H1 (cell line): ENCODE results near the gene SUV39H2. TPM values are rescaled to one million over a fixed set of nuclear protein-coding genes. Genes with fewer than 3 reads are reported as not detected.

Experiments
- CTCF ChIA-PET: fragments of 300-600 bp; sonication (Branson Sonifier 250); formaldehyde crosslinking; loops from one replicate; lab custom pipeline; 2021; ENCODE audit not compliant: partially characterized antibody; lab: Charles Lee
- POLR2A ChIA-PET: fragments of 300-600 bp; sonication (Branson Sonifier 250); formaldehyde crosslinking; loops from one replicate; lab custom pipeline; 2021; ENCODE audit warnings: inconsistent platforms; ENCODE audit not compliant: partially characterized antibody; lab: Charles Lee
- DNase-seq, 2 experiments: peaks; one replicate each; pipeline versions ENCODE4 v3.0.0 to v3.0.0-alpha.2; 2010 to 2022; ENCODE audit warnings: low spot score in 2 of 2, low read depth in 1 of 2, mixed read lengths in 1 of 2
- FAIRE-seq: peaks from 2 replicates; lab custom pipeline; 2011; peaks lifted over from hg19 to GRCh38; lab: Jason Lieb, UNC
- H2AFZ ChIP-seq: 2 replicates; pipeline ENCODE4 v1.8.1; 2012; ENCODE audit warnings: low read length, inconsistent platforms
- H2AK5ac ChIP-seq: 2 replicates; pipeline ENCODE4 v1.6.1; 2013; ENCODE audit warnings: low read depth, low read length
- H2BK120ac ChIP-seq: replicated peaks from 2 replicates; pipeline ENCODE3; 2013; ENCODE audit warnings: low read depth, low read length, inconsistent platforms
- H2BK12ac ChIP-seq: 2 replicates; pipeline ENCODE4 v1.6.1; 2013; ENCODE audit warnings: low read depth, low read length
- H2BK15ac ChIP-seq: 2 replicates; pipeline ENCODE4 v1.6.1; 2013; ENCODE audit warnings: low read length
- H2BK20ac ChIP-seq: 2 replicates; pipeline ENCODE4 v1.6.1; 2013; ENCODE audit warnings: low read length
- H2BK5ac ChIP-seq: 2 replicates; pipeline ENCODE4 v1.6.1; 2013; ENCODE audit warnings: low read depth, low read length
- H3K14ac ChIP-seq: 2 replicates; pipeline ENCODE4 v1.6.1; 2013; ENCODE audit warnings: inconsistent platforms; ENCODE audit not compliant: insufficient read length
- H3K18ac ChIP-seq: 2 replicates; pipeline ENCODE4 v1.6.1; 2013; ENCODE audit warnings: low read length; ENCODE audit errors: extremely low read depth
- H3K23ac ChIP-seq: 2 replicates; pipeline ENCODE4 v1.6.1; 2013; ENCODE audit warnings: inconsistent platforms; ENCODE audit not compliant: insufficient read length
- H3K23me2 ChIP-seq: 2 replicates; pipeline ENCODE4 v1.6.1; 2013; ENCODE audit warnings: low read depth, low read length
- H3K27ac ChIP-seq: 2 replicates; pipeline ENCODE4 v1.6.1; 2011; ENCODE audit warnings: low read depth, low read length, inconsistent platforms
- H3K27me3 ChIP-seq, 4 experiments: replicated peaks in 1 of 4; 1 replicate in 1 of 4; 2 replicates in 3 of 4; pipeline versions ENCODE4 v1.6.1 to v1.8.1; 2011 to 2013; ENCODE audit warnings: low read length in 3 of 4, mild to moderate bottlenecking in 3 of 4, inconsistent platforms in 2 of 4, mixed read lengths in 2 of 4, moderate library complexity in 1 of 4; ENCODE audit not compliant: control insufficient read depth in 3 of 4, insufficient read depth in 3 of 4; ENCODE audit errors: extremely low read depth in 1 of 4
- H3K36me3 ChIP-seq, 4 experiments: 2 replicates each; pipeline versions ENCODE4 v1.6.1 to v1.8.1; 2011 to 2013; ENCODE audit warnings: mild to moderate bottlenecking in 4 of 4, low read length in 3 of 4, moderate library complexity in 2 of 4, control low read depth in 1 of 4, inconsistent platforms in 1 of 4; ENCODE audit not compliant: insufficient read depth in 4 of 4, control insufficient read depth in 2 of 4
- H3K4ac ChIP-seq: replicated peaks from 2 replicates; pipeline ENCODE3; 2013; ENCODE audit warnings: low read length, low read depth, mixed read lengths, inconsistent platforms; ENCODE audit not compliant: insufficient read length
- H3K4me1 ChIP-seq, 4 experiments: replicated peaks in 1 of 4; 1 replicate in 1 of 4; 2 replicates in 3 of 4; pipeline versions ENCODE4 v1.6.1 to v1.8.1; 2011 to 2013; ENCODE audit warnings: low read length in 3 of 4, inconsistent platforms in 2 of 4, mixed read lengths in 1 of 4; ENCODE audit not compliant: insufficient read depth in 4 of 4, control insufficient read depth in 3 of 4
- H3K4me2 ChIP-seq, 2 experiments: 2 replicates each; pipeline versions ENCODE4 v1.6.1 to v1.8.1; 2011 to 2013; ENCODE audit warnings: low read depth in 2 of 2, low read length in 2 of 2, control low read depth in 1 of 2, inconsistent platforms in 1 of 2, mild to moderate bottlenecking in 1 of 2; ENCODE audit not compliant: insufficient read depth in 1 of 2
- H3K4me3 ChIP-seq, 4 experiments: fragments of 200-600, 300-600 bp in 1 of 4; sonication (generic), shearing (Covaris generic), sonication (Bioruptor Twin) in 1 of 4; 2 replicates each; pipeline versions ENCODE4 v1.5.1 to v1.8.1; 2011 to 2016; ENCODE audit warnings: low read length in 4 of 4, low read depth in 3 of 4, control low read depth in 2 of 4, inconsistent platforms in 2 of 4, mild to moderate bottlenecking in 2 of 4, mixed read lengths in 1 of 4, moderate library complexity in 1 of 4; ENCODE audit not compliant: insufficient read depth in 2 of 4; ENCODE audit errors: extremely low read depth in 1 of 4
- H3K56ac ChIP-seq: replicated peaks from 2 replicates; pipeline ENCODE3; 2013; ENCODE audit warnings: low read depth, mild to moderate bottlenecking, mixed read lengths, low read length, inconsistent platforms; ENCODE audit not compliant: insufficient read length
- H3K79me1 ChIP-seq: 2 replicates; pipeline ENCODE4 v1.6.1; 2013; ENCODE audit warnings: low read depth, low read length, control low read depth
- H3K79me2 ChIP-seq, 2 experiments: 2 replicates each; pipeline versions ENCODE4 v1.6.1 to v1.8.1; 2012 to 2013; ENCODE audit warnings: low read length in 2 of 2, mild to moderate bottlenecking in 2 of 2, inconsistent platforms in 1 of 2; ENCODE audit not compliant: insufficient read depth in 2 of 2, control insufficient read depth in 1 of 2
- H3K9ac ChIP-seq, 4 experiments: replicated peaks in 1 of 4; 1 replicate in 1 of 4; 2 replicates in 3 of 4; pipeline versions ENCODE4 v1.6.1 to v1.8.1; 2011 to 2013; ENCODE audit warnings: low read depth in 3 of 4, low read length in 3 of 4, control low read depth in 2 of 4, mild to moderate bottlenecking in 2 of 4, moderate library complexity in 2 of 4, inconsistent platforms in 1 of 4; ENCODE audit errors: extremely low read depth in 1 of 4
- H3K9me3 ChIP-seq, 2 experiments: 2 replicates each; pipeline versions ENCODE4 v1.6.1 to v1.8.1; 2012 to 2013; ENCODE audit warnings: mild to moderate bottlenecking in 2 of 2, moderate library complexity in 2 of 2, control low read depth in 1 of 2, inconsistent platforms in 1 of 2, low read depth in 1 of 2, low read length in 1 of 2, mixed read lengths in 1 of 2; ENCODE audit not compliant: insufficient read depth in 2 of 2
- H4K20me1 ChIP-seq, 2 experiments: replicated peaks in 1 of 2; 2 replicates each; pipeline versions ENCODE3 to v1.8.1; 2011 to 2013; ENCODE audit warnings: inconsistent platforms in 2 of 2, low read length in 2 of 2, mild to moderate bottlenecking in 1 of 2; ENCODE audit not compliant: insufficient read depth in 2 of 2, control insufficient read depth in 1 of 2
- H4K5ac ChIP-seq: 2 replicates; pipeline ENCODE4 v1.6.1; 2013; ENCODE audit warnings: low read length, low read depth, mixed read lengths, inconsistent platforms; ENCODE audit not compliant: insufficient read length
- H4K8ac ChIP-seq: 2 replicates; pipeline ENCODE4 v1.8.0; 2013; ENCODE audit warnings: mild to moderate bottlenecking, moderate library complexity, low read length, inconsistent platforms; ENCODE audit not compliant: insufficient read depth; ENCODE audit errors: extremely low read depth
- H4K91ac ChIP-seq: replicated peaks from 2 replicates; pipeline ENCODE3; 2013; ENCODE audit warnings: low read length, mixed read lengths, inconsistent platforms; ENCODE audit not compliant: insufficient read length
- RNF2 ChIP-seq: fragments of 200-900, 300-1000 bp; sonication (generic); IDR thresholded peaks from 2 replicates; pipeline ENCODE4 v1.7.1; 2016; ENCODE audit warnings: borderline replicate concordance, low read depth, mild to moderate bottlenecking, antibody characterized with exemption, low read length; ENCODE audit not compliant: poor library complexity, severe bottlenecking; ENCODE audit errors: missing control alignments
- RXRA ChIP-seq: IDR thresholded peaks from 2 replicates; pipeline ENCODE4 v1.6.1; 2011; ENCODE audit warnings: low read depth, mild to moderate bottlenecking, low read length, moderate library complexity; ENCODE audit not compliant: insufficient read depth
- SUZ12 ChIP-seq: fragments of 200-600 bp; sonication (generic); IDR thresholded peaks from 2 replicates; pipeline ENCODE4 v1.6.1; 2012; ENCODE audit warnings: mild to moderate bottlenecking, inconsistent platforms, low read length, moderate library complexity, mixed read lengths
- WGBS, 2 experiments: shearing (Covaris generic) in 1 of 2; methylation state at CpG; one replicate each; pipeline versions ENCODE4 v1.1.6 to v1.1.7; 2013 to 2015; ENCODE audit warnings: low lambda C conversion rate in 2 of 2, mixed read lengths in 2 of 2, inconsistent platforms in 1 of 2, low coverage in 1 of 2, missing lambda C conversion rate in 1 of 2; ENCODE audit not compliant: insufficient replicate concordance in 2 of 2, insufficient coverage in 1 of 2, insufficient read length in 1 of 2; ENCODE audit errors: extremely low coverage in 1 of 2, missing lambda C conversion rate in 1 of 2; 5-methylcytosine and 5-hydroxymethylcytosine counted together
- polyA plus RNA-seq, 7 experiments: library from polyadenylated mRNA; depleted of rRNA in 3 of 7; stranded (reverse) in 5 of 7; unstranded in 2 of 7; fragments of >200 nt in 5 of 7; fragments of 200-250 nt in 2 of 7; gene quantifications; 1 replicate in 5 of 7; 2 replicates in 1 of 7; 4 replicates in 1 of 7; pipeline versions ENCODE4 v1.2.1 to v1.2.3, GENCODE V29; 2011 to 2013; ENCODE audit warnings: missing spikeins in 2 of 7, mixed read lengths in 2 of 7
- total RNA-seq: library from RNA; stranded (reverse); fragmentation: NEBNext Ultra II Directional; extraction: Animal tissue kit (Norgen Biotek cat#: 25700); gene quantifications from 2 replicates; pipeline ENCODE4 v1.2.1, GENCODE V29; 2021
- TF ChIP-seq, protein P1 (sequence below), 3 experiments: IDR thresholded peaks; 1 replicate in 2 of 3; 2 replicates in 1 of 3; pipeline versions ENCODE4 v1.5.1 to v1.6.1; 2011; ENCODE audit warnings: low read length in 3 of 3, mild to moderate bottlenecking in 3 of 3, inconsistent platforms in 2 of 3, low read depth in 1 of 3, moderate library complexity in 1 of 3; ENCODE audit not compliant: insufficient read depth in 1 of 3; ENCODE audit errors: control extremely low read depth in 1 of 3

SUV39H2 gene
- total and polyA plus RNA-seq, 2 of the 8 experiments (the other 6 are each of a cell fraction or from before 2014, with no cell fraction given), result 19.4 to 62.3 TPM

DNA sequence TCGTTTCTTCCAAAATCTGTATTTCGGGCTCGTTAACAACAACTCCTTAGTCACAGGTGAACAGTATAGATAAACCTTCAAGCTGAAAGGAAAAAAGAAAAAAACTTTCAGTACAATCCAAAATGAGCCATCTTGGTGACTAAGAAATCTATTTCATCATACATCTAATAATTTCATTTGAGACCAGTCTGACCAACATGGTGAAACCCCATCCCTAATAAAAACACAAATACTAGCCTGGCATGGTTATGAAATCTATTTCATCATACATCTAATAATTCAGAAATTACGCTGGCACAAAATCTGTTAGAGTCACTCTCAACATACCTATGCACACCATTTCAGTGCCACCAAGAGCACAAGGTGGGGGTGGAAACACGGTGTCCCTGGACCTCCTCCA, 66.4 kb downstream of the SUV39H2 start:
- WGBS, 2 experiments, result 89 to 100% methylated on average over 1 to 5 of the region's 5 CpGs

More for the DNA sequence above, 66.4 kb downstream of the SUV39H2 start:
- no peaks in the 10 kb centered on the region for H3K79me1 ChIP-seq
- no peaks in the 10 kb centered on the region for H3K23me2 ChIP-seq
- H3K9ac ChIP-seq, result no peak overlapping the region
- ChIA-PET POLR2A (no interaction called here), CTCF (interaction anchor here (0.6 kb wide), 1 partner anchor 26 kb away, joined by 3 read pairs; no protein-coding TSS in a partner anchor)
- no peak overlapping the region for H2AK5ac ChIP-seq
- no peak overlapping the region for H2BK120ac ChIP-seq
- no peak overlapping the region for H3K4me2 ChIP-seq
- no peak overlapping the region for H3K27ac ChIP-seq
- no peak for DNase-seq
- no peak overlapping the region for H3K18ac ChIP-seq
- H3K36me3 ChIP-seq, result peaks cover 0 to 11% (median 3%) of the 10 kb centered on the region in 4 experiments; a peak in 5 of 8 replicates
- no peaks in the 10 kb centered on the region for H3K79me2 ChIP-seq
- H2BK15ac ChIP-seq, result no peak overlapping the region
- H3K4me3 ChIP-seq, result no peak overlapping the region
- H3K14ac ChIP-seq, result no peak overlapping the region
- no peaks in the 10 kb centered on the region for H3K27me3 ChIP-seq
- no peak overlapping the region for H2BK5ac ChIP-seq
- no peak overlapping the region for H2BK12ac ChIP-seq
- no peak overlapping the region for H4K8ac ChIP-seq
- no peak for FAIRE-seq
- TF ChIP-seq SUZ12 (no peak), RXRA (no peak), RNF2 (no peak)
- TF ChIP-seq, protein P1, sequence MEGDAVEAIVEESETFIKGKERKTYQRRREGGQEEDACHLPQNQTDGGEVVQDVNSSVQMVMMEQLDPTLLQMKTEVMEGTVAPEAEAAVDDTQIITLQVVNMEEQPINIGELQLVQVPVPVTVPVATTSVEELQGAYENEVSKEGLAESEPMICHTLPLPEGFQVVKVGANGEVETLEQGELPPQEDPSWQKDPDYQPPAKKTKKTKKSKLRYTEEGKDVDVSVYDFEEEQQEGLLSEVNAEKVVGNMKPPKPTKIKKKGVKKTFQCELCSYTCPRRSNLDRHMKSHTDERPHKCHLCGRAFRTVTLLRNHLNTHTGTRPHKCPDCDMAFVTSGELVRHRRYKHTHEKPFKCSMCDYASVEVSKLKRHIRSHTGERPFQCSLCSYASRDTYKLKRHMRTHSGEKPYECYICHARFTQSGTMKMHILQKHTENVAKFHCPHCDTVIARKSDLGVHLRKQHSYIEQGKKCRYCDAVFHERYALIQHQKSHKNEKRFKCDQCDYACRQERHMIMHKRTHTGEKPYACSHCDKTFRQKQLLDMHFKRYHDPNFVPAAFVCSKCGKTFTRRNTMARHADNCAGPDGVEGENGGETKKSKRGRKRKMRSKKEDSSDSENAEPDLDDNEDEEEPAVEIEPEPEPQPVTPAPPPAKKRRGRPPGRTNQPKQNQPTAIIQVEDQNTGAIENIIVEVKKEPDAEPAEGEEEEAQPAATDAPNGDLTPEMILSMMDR (IDR thresholded peaks at IDR 0.05; ENCODE audit: control extremely low read depth in 1 of 3, insufficient read depth in 1 of 3, low read depth in 1 of 3, low read length in 3 of 3), result no peak
- no peak overlapping the region for H2BK20ac ChIP-seq
- H3K56ac ChIP-seq, result no peak overlapping the region
- H3K23ac ChIP-seq, result no peak overlapping the region
- H4K20me1 ChIP-seq, result peaks cover 0 to 4% of the 10 kb centered on the region in 2 experiments
- H3K9me3 ChIP-seq, result no peaks in the 10 kb centered on the region
- no peak overlapping the region for H4K5ac ChIP-seq
- H3K4me1 ChIP-seq, result no peaks in the 10 kb centered on the region
- no peak overlapping the region for H3K4ac ChIP-seq
- no peak overlapping the region for H2AFZ ChIP-seq
- H4K91ac ChIP-seq, result no peak overlapping the region
